GM19043 (cell line): ENCODE data around the gene FAM131C.

Experiments
- ATAC-seq: cut with Tn5 transposase; IDR thresholded peaks from one replicate; pipeline ENCODE4 v1.9.1; 2021; ENCODE audit warnings: low read depth; ENCODE audit not compliant: unreplicated experiment

The FAM131C gene, protein sequence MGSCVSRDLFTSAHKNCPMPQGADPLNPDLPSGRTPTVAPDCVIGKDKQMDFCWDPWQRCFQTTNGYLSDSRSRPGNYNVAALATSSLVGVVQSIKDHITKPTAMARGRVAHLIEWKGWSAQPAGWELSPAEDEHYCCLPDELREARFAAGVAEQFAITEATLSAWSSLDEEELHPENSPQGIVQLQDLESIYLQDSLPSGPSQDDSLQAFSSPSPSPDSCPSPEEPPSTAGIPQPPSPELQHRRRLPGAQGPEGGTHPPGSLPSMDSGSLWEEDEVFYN

DNA sequence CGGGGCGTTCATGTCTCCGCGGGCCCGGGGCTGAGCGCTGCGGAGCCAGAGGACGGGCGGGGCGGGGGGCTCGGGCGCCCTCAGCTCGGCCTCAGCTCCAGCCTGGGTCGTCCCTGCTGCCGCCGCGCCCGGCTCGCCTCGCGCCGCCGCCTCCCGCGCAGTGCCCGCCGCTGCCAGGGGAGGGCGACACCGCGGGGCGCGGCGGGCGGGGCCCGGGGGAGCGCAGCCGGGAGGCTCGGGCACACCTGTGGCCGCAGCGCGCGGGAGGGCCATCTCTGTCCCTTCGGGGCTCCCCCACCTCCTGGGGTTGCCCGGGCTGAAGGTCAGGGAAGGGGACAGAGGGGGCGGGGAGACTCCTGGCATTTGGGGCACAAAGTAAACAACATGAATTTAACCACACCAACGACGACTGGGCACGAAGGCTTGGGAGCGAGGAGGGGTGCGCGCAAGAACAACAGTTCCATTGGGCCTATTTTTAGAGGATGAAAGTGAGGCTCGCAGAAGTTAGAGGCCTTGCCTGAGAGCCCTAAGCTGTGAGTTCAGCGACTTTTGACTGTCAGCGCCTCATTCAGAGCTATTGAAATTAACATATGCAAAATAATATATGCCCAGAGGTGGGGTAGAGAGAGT lies at the start of gene FAM131C:
FAM131C (minus strand) TSS at position 162 of the 630 bp plus-strand sequence. CDS start 209 bp downstream, outside the sequence.
- ATAC-seq, result no peak

DNA sequence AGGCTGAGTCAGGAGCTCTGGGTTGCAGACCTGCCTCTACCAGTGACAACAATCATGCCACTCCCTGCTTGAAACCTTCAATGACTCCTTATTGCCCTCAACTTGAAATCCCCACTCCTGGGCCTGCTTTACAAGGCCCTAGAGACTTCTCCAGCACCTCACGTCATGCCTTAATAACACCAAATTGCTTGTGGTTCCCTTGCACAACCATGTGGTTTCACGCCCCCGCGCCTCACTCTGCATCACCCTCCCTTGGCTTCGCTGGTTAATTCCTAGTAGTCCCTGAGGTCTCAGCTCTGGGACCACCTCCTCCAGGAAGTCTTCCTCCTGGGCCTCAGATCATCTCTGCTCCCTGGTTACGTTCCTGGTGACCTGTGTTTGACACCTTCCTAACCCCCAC lies 49.5 kb upstream of the FAM131C start:
- no peak for ATAC-seq

DNA sequence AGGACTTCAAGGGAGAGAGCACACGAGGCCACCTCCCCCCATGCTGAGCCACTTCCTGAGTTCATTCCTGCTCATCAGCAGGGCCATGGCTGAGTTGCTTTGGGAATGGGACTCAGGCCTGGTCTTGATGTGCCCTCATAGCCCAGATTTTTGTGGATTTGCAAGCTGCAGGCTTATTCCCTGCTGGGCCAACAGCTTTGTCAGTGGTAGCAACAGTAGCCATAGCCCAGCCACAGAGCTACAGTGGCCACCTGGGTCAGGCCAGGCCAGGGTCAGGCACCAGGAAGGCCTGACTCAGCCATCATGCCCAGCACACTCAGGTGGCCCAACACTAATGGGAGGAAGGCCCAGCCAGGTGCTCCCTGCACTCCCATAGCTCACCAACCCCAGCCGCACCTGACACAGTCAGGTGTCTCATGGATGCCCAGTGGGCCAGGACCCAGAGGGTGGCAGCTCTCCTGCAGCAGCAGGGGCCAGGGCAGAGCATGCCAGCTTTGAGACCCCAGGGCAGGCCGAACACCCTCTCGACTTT lies 49.0 kb upstream of the FAM131C start:
- no peak for ATAC-seq

DNA sequence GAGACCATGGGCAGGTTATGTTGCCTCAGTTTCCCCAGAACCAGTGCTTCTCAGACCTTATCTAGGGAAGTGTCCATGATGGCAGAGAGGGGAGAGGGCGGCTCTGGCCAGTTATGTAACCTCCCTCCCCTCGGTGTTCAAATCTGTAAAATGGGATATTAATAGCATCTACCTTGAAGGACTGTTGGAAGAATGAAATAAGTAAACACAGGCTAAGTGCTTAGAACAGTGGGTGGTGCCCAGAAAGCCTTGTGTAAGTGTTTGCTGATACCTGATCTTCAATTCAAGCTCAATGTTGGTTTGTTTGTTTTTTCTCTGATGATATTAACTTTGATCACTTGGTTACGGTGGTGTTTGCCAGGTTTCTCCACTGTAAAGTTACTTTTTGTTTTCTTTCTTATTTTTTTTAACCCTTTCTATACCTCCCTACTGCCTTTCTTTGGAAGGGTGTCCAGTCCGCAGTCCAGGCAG lies 47.5 kb upstream of the FAM131C start:
- no peak for ATAC-seq

DNA sequence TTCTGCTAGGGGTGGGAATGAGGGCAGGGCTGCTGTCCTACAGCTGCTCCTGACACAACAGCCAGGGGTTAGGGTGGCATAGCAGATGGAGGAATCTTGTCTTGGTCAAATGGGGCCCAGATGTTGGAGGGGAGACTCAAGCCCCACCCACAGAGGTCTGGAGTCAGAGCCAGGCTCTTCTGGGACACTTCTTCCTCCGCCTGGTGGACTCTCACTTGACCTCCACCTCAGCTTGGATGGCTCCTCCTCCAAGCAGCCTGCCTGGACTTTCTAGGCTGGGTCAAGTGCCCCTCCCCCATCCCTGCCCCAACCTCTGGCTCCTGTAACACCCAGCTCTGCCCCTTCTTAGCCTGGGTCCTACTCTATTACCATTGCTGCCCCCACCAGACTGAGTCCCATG lies 47.0 kb upstream of the FAM131C start:
- ATAC-seq, result no peak

DNA sequence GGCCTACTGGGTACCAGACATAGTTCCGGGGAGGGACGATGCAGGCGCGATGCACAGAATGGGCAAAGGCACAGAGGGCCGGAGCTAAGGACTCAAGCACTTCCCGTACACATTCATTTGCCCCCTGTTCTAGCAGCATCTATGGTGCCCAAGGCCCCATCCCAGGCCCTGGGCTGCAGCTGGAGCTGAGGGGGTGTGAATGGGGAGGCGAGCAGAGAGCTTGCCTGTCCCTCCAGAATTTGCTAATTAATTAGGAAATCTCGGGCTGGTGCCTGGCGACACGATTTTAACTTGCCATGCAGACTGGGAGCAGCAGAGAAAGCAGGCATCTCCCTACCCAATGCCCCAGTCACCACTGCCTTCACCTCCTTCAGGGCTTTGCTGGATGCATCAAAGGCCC lies 46.5 kb upstream of the FAM131C start:
- ATAC-seq, result no peak

DNA sequence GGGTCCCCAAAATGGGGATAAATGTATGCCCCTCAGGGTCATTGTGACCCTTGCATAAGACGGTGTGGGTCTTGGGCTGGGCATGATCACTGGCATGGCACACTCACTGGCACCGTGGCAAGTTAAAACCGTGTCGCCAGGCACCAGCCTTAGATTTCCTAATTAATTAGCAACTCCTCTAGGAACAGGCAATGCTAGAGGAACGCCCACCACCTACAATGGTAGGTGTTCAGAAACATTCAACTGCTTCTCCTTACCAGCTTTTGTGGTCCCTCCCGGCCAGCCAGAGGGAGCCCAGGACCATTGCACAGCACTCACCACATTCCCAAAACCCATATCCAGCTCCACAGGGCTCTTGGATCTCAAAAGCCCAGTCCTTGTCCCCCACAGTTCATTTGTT lies 46.1 kb upstream of the FAM131C start:
- no peak for ATAC-seq

DNA sequence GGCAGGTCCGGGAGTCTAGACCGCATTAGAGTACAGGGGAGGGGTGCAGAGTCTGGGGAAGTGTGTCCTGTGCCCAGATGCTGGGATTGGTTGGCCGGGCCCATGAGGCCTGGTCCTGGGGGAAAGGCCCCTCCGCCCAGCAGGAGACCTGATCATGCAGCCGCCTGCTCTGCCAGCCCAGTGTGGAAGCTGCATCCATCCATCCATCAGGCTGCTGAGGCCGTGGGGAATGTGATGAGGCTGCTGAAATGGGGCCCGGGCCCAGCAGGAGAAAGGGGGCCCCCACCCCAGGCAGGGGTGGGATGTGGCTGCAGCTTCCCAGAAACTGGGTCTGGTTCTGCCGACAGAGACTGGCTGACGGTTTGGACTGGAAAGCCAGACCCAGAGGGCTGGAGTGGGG lies 45.3 kb upstream of the FAM131C start:
- ATAC-seq, result no peak

DNA sequence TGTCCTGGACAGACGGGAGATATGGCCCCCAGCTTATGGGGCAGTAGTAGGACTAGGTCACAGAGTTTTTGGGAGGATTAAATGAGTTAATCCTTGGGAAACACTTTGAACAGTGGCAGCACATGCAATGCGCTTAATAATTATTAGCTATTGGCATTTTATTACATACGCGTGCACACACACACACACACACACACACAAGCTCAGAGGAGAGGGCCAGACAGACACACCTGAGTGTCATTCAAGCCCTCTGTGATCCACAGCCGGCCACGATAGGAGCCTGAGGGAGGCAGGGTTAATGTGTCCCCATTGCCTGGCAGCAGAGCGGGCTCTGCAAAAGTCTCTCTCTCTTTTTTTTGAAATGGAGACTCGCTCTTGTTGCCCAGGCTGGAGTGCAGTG lies 44.5 kb upstream of the FAM131C start:
- no peak for ATAC-seq

DNA sequence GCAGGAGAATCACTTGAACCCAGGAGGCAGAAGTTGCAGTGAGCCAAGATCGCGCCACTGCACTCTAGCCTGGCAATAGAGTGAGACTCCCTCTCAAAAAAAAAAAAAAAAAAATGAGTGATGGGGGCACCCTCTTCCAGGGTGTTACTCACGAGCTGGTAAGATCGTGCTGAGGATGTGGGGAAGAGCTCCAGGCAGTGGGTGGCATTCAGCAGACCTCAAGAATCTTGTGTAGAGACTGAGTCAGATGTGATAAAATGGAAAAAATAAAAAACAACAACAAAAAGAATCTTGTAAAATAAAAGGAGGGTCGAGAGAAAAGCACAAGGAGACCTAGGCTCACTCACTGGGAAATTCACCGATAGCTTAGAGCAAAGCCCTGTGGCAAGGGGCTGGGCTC lies 43.9 kb upstream of the FAM131C start:
- ATAC-seq, result no peak

DNA sequence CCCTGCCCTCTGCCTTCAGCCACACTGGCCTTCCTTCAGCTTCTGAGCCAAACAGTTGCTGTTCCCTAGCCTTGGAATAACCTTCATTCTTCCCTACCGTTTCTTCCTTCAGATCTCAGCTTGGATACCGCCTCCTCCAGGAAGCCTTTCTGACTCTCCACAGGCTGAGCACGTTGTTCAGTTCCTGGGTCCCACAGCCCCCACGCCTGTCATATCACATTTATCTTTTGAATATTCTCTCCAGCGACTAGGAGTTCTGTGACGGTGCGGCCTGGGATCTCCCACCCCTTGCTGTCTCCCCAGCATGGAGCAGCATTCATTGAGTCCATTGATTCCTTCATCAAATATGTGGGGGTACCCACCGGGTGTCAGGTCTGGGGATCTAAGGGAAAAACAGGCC lies 43.2 kb upstream of the FAM131C start:
- no peak for ATAC-seq

DNA sequence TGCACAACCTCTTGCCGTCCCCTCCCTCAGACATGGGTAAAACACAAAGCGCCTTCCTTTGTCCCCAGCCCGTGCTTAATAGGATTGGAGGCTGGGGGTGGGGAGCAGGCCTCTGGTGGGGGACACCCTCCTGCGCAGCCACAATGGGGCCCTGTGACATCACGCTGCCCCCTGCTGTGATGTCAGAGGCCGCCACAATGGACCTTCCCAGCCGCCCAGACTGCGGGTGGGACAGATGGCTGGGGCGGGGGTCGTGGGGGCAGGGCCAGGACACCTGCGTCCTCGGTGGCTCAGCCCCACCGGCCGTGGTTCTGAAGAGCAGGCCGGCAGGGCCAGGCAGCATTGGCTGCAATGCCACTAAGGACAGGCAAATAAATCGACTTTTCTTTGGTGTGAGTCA lies 42.6 kb upstream of the FAM131C start:
- no peak for ATAC-seq

DNA sequence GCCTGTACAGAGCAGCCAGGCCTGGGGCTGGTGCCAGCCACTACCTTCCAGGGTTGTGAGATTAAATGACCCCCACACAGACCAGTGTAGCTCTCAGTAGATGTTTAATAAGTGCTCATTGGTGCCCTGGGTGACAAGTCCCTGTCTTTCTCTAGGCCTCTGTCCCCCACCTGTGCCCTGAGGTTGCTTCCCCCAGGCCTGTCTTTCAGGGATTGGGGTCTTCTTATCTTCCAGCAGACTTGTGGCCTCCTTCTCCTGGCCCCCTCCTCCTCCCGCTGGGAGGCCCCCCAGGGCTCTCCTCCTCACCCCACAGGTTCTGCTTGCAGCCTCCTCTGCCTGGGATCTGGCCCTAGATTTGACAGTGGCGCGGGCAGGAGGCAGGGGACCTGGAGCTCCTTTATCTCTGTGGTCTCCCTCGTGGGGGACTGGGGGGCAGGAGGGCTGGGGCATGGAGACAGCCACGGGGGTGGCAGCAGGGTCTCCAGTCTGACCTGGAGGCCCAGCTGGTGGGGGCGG lies 42.1 kb upstream of the FAM131C start:
- ATAC-seq, result no peak

DNA sequence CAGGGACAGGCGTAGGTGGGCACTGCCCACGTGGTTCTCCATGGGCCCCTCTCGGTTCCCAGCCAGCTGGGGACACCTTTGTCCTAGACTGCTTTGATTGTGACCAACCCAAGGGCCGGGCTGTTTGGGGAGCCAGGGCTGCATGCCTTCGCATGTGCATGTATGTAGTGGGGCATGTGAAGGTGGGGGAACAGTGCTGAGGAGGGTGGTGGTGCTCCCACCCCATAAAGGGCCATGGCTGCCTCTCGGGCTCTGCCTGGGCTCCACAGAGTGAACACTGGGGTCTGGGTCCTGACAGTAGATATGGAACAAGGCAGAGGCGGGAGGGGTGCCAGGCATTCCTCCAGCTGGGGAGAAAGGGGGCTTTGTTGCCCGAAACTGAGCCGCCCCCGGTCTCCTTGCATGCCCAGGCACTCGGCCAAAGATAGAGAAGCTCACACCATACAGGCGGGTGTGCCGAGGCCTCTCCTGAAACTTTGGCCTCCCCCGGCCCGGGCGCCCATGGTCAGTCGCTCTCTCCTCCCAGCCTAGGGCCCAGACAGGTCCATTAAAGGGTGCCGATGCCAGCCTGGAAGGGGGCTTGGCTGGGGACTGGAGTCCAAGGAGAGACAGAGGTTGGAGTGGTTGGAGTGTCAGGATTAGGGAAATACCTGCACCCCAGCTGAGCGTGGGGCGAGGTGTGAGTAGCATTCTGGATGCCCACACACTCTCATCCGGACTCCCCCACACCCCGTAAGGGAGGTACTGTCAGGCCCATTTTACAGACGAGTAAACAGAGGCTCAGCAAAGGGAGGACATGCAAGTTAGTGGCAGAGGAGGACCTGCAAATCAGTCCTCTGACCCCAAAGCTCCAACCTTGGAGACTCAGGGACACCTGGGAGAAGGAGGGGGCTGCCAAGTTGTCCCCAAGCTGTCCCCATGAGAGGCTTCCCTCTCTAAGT lies 41.3 kb upstream of the FAM131C start:
- ATAC-seq, result no peak

DNA sequence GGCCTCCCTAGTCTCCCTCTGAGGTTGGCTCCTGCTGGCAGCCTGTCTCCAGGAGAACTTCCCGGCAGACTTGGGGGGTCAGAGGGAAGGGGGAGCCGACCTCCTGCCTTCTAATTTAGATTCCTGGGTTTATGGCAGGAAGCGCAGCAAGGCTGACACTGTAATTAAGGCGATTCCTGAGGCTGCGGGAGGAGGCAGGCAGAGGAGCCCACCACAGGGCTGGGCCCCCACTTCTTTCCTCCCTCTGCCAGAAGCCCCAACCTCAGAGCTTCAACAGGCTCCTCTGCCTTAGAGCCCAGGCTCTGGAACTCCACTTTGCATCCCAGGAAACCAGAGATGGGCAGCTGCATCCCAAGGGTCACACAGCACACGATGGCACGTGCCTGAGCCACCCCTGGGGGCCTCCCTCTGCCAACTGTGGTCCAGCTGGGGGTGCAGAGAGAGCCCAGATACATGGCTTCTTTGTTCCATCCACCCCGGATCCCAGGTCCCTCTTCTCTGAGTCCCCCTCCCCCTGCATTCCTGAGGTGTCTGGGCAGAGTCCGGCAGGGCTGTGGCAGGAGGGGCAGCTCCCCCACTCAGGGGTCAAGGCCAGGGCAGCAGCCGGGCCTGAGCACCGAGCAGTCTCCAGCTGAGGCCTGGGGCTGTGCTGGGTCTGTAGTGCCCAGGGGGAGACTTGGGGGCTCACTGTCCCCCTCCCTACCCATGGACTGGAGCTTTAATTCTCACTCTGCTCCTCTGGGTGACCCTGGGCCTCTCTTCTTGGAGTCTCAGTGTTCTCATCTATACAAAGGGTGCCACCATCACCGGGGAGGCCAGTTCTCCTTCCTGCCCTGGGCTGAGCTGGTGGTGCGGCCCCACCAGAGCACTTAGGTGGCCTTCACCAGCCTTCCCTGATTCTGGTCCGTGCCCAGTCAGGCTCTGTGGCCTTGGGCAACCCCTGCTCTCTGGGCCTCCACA lies 39.4 kb upstream of the FAM131C start:
- no peak for ATAC-seq

DNA sequence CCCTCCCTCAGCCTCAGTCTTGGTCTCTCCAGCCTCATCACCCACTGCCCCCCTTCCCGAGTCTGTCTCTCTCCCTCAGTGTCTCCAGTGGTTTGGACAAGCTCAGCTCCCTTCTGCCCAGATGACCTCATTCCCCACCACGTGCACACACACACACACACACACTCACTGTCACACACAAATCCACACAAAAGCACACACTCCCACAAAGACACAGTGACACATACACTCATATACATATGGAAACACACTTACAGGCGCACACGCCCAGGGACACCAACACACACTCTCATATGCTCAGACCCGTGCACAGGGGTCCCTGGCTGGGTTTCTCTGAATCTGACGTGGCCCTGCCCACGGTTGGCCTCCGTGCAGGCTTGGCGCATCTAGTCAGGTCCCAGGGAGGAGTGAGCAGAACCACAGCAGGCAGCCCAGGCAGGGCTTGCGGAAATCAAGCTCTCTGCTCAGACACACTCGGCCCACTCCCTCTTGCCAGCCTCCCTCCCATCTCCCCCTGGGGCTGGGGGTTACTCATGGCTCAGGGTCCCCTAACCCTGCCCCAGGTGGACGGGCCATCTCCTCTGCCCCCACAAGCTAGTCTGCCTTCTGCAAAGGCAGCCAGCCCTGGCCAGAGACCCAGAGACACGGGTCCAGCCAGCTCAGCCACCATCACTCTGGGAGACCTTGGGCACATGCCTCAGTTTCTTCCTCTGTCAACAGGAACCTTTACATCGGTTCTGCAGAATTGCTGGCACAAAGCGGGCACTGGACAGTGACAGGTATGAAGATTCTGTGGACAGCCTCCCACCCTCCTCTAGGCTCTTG lies 38.5 kb upstream of the FAM131C start:
- ATAC-seq, result no peak

DNA sequence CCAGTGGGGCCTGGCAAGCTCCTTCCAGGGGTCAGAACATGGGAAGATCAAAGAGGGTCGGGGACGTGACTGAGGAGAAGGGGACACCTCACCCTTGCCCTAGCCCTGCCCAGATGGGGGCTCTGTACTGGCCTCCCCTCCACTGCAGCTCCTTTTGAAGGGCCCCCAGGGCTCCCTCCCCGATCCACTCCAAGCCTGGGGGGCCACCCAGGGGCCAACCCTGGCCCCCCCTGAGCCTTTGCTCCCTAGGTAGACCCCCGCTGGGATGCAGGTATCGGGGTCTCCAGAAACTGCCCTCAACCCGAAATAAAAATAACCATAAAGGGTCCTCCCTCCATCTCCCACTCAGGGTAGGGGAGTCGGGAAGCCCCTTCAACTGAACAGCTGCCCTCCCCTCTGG lies 37.4 kb upstream of the FAM131C start:
- ATAC-seq, result no peak

DNA sequence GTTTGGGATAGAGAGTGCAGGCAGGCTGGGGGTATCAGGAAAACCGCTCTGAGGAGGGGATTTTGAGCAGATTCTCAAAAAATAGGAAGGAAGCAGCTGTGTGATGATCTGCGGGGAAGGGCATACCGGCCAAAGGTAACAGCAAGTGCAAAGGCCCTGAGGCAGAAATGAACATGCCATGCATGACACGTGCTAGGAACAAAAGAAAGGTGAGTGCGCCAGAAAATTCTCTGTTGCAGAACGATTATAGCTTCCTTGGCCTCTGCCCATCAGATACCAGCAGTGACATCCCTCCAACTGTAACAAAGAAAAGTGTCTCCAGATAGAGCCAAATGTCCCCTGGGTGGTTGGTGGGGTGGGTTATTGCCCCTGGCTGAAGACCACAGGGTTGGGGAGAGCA lies 37.0 kb upstream of the FAM131C start:
- no peak for ATAC-seq

DNA sequence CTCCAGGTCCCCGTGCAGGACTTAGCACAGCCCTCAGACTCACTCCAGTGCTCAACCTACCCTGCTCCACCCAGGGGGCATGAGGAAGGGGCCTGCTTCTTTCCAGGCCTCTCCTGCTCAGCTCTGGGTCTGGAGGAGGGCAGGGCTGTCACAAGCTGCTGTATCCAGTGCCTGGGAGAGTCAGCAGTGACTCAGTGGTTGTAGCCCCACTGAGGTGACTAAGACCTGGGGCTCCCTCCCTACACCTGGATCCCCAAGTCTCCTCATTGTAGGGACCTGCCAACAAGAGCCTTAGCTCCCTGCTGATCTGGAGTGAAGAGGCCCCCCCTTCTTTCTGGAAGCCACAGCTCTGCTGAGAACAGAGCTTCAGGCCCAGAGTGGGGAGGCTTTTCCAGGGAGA lies 36.1 kb upstream of the FAM131C start:
- no peak for ATAC-seq
